ENCODE data around the gene PINK1.
"Not testable (repeated sequence)": the region's sequence is repeated elsewhere in the genome, so short reads cannot be mapped to it uniquely, and the experiment has no call there.

Gene PINK1

DNA sequence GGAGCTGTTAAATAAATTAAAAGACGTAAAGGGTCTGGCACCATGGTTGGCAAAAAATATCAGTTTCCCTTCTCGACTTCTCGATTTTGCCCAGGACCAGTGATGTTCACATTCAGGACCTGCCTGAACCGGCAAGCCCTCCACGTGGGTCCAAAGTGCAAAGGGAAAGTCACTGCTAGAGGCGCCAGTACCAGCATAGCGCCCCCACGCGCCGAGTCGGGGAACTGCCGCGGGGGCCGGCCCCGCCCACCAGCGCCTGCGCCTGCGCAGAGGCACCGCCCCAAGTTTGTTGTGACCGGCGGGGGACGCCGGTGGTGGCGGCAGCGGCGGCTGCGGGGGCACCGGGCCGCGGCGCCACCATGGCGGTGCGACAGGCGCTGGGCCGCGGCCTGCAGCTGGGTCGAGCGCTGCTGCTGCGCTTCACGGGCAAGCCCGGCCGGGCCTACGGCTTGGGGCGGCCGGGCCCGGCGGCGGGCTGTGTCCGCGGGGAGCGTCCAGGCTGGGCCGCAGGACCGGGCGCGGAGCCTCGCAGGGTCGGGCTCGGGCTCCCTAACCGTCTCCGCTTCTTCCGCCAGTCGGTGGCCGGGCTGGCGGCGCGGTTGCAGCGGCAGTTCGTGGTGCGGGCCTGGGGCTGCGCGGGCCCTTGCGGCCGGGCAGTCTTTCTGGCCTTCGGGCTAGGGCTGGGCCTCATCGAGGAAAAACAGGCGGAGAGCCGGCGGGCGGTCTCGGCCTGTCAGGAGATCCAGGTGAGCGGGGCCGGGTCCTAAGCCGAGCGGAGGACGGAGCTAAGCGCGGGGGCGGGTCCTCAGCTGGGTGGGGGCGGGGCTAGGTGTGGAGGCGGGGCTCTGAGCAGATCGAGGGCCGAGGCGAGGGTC lies at the start of gene PINK1:
TSS of gene PINK1 (plus strand) at position 269 of the 875 bp plus-strand sequence. CDS start at position 360, 91 bp downstream.
- peak; percentile 68 to 76 for DNase-seq (ENCODE audit: low read depth in 2 of 2, low spot score in 1 of 2)

DNA sequence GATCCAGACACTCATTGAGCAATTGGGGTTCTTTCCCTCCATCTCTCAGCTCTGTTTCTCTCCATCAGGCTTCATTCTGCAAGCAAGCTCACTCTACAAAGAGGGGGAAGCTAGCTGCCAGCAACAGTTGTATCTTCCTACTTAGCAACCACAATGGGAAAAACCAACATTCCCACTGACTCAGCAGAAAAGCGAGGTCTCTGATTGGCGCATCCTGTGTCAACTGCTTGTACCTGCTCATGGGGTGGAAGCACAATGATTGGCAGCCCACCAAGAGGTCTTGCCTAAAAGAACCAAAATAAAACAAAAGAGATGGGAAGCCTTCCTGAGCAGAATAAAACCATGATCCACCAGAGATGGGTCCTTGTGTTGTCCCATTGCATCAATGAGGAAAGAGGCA lies 48.4 kb upstream of the PINK1 start:
- no peak for DNase-seq (ENCODE audit: low read depth in 2 of 2, low spot score in 1 of 2)

DNA sequence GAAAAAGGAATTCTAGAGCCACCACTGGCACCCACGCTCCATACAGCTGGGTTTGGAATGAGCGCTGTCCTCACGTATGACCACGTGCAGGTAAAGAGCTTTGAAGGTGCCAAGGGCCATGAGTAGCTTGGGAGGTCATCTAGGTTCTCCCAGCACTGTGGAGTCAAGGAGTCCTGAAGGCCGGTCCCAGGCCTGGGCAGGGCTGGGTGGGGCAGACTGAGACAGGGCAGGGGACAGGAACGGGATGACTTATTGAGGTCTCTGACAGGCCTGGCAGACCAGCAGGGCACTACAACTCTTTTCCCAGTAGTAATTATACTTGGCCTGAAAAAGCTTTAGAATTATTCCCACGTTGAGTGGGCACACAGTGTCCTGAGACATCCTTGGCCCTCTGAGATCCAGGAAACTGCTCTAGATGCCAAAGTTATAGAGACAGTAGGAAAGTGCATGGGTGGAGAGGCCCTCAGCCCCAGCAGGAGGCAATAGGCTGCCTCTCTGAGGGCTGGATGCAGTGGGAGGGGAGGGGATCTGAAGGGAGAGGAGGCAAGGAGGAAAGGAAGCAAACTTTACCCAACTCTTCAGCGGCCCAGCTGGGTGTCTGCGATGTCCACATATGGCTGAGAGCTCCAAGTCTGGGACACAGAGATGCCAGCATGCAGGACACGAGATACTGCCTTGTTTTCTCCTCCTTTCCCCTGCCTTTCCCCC lies 46.2 kb upstream of the PINK1 start:
- DNase-seq (ENCODE audit: low read depth in 2 of 2, low spot score in 1 of 2), result no peak

DNA sequence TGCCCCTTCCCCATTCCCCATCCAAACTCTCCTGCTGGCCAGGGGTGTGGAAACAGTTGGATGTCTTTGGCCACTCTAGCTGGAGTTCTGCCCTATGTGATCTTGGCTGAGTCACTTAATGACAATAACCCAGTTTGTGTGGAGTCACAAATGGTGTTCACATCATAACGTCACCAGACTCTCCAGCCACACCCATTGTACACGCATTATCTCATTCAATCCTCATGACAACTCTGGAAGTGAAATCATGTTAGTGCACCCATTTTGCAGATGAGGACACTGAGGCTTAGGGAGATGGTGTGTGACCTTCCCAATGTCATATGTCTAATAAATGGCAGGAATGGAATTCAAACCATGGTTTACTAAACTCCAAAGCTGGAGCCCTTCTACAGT lies 45.6 kb upstream of the PINK1 start:
- DNase-seq (ENCODE audit: low read depth in 2 of 2, low spot score in 1 of 2), result no peak

DNA sequence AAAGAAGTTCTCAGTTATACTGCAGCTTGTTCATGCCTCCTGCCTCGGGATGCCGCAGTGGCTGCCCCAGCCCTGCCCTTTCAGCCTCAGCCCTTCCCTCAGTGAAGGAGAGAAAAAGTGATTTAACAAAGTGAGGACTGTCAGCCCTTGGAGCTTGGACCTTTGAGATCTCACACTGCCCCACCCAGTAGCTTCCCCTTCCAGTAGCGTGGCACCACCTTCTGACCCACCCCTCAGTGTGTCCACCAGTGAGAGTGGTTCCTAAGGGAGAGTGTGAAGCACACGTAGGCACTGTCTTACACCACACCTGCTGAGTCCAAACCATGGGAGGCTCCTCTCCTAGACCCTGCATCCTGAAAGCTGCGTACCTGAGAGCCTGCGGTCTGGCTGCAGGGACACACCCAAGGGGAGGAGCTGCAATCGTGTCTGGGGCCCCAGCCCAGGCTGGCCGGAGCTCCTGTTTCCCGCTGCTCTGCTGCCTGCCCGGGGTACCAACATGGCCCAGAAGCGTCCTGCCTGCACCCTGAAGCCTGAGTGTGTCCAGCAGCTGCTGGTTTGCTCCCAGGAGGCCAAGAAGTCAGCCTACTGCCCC lies 44.5 kb upstream of the PINK1 start, which contains the start of gene CDA:
TSS of gene CDA (plus strand) at position 464 of the 592 bp plus-strand sequence. CDS start at position 497, 33 bp downstream.
- no peak for DNase-seq (ENCODE audit: low read depth in 2 of 2, low spot score in 1 of 2)

DNA sequence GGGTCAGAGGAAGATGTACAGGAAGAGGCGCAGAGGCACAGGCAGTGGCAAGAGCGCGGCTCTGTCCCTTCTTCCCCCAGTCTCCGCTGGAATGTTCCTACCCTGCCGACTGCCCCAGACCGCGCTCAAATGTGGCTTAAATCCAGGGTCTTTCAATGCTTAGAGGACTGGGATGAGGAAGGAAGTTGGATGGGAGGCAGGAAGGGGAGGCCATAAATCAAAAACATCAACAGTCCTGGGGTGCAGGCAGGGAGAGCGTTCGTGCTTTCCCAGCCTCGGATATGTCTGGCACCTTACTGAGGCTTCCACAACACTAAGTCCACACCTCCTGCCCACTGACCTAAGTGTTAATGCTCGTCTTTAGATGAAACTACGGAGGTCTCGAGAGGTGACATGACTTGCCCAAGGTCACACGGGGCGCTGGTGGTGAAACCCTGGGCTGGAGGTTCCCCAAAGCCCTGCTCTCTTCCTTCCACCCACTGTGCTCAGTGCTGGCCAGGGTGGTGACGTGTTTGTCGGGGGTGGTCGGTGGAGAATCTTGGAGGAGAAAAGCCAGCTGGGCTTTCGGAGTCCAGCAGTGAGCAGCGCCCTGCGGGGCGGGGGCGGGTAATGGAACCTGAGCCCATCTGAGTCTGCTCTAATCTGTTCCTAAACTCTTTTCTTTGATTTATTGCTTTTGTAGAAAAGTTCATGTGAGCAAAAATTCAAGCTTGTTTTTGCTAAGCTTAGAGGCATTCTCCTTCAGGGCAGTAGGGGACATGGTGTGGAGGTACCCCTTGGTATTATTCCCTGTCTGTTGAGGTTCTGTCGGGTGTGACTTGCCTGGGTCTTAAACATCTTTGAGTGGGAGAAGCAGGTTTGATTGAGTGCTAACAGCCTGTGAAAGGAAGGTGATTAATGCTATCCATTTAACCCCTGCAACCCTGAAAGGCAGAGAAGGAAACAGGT lies 43.7 kb upstream of the PINK1 start:
- no peak for DNase-seq (ENCODE audit: low read depth in 2 of 2, low spot score in 1 of 2)

DNA sequence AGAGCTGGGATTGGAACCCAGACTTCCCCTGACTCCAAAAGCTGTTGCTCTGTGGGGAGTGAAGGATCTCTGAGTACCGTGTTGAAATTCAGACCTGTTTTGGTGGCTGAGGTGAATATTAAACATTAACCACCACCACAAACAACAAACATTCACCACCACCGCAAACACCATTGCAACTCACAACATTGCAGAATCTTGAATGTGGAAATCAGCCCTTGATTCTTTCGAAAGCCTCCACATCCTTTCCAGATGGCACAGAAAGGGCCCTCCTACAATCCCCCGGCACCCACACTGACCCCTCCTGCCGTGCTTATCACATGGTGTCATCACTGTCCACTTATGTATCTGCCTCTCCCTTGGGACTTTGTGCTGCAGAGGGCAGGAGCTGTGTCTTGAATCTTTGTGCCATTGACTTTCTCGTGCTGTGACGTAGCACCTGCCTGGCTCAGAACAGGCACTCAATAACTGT lies 42.9 kb upstream of the PINK1 start:
- DNase-seq (ENCODE audit: low read depth in 2 of 2, low spot score in 1 of 2), result no peak

DNA sequence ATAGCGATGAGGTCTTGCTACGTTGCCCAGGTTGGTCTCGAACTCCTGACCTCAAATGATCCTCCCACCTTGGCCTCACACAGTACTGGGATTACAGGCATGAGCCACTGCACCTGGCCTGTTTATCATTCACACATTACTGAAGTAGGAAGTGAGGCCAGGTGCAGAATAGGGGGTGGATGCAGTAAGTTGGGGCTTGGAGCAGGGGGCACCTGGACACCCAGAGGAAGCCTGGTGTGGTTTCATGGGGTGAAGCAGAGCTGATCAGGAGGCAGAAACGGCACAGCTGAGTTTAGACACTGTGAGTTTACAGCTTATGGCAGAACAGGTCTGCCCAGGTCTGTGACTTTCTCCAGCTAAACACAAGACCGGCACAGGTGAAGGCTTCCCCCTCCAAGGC lies 39.5 kb upstream of the PINK1 start:
- no peak for DNase-seq (ENCODE audit: low read depth in 2 of 2, low spot score in 1 of 2)

DNA sequence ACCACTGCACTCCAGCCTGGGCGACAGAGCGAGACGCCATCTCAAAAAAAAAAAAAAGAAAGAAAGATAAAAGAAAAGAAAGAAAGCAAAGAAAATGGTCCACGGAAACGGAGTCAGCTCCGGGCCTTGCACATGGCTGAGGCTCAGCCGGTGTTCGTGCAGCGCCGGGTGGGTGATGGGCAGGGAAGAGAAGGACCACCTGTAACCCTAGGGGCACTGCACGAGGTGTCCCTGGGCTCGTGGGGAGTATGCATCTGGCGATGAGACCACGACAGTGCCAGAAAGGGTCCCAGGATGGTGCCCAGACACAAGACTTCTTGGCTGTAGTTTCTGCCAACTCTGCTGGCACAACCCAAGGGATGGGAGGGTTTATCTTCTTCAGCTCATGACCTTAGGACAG lies 38.5 kb upstream of the PINK1 start:
- DNase-seq (ENCODE audit: low read depth in 2 of 2, low spot score in 1 of 2), result no peak

DNA sequence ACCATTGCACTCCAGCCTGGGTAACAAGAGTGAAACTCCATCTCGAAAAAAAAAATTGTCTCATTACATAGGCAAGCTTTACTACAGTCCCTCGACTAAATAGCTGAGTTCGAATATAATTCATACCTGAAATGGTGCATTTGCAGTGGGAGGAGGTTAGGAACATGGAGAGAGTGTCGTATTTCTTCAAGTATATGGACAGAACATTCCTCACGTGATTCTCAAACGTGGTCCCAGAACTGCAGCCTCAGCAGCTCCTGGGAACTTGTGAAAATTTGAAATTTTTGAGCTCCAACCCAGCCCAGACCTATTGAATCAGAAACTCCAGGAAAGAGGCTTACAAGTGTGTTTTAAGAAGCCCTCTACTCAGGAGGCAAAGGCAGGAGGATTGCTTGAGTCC lies 37.2 kb upstream of the PINK1 start:
- DNase-seq (ENCODE audit: low read depth in 2 of 2, low spot score in 1 of 2), result no peak

DNA sequence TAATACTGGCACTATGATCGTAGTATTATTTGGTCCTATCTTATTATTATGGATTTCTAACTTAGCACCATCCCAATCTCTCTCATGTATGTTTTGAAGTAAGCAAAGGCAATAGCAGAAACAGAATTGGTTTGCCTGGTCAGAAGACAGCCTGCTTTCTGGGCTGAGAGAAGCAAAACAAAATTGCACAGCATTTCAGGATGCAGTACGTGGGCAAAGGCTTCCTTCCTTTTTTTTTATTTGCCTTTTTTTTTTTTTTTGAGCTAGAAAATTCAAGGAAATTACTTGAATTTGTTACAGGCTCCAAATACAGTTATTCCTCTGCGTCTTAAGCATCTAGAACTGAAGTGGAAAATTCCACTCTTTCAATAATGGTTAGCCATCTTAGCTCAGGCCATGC lies 35.6 kb upstream of the PINK1 start:
- no peak for DNase-seq (ENCODE audit: low read depth in 2 of 2, low spot score in 1 of 2)

DNA sequence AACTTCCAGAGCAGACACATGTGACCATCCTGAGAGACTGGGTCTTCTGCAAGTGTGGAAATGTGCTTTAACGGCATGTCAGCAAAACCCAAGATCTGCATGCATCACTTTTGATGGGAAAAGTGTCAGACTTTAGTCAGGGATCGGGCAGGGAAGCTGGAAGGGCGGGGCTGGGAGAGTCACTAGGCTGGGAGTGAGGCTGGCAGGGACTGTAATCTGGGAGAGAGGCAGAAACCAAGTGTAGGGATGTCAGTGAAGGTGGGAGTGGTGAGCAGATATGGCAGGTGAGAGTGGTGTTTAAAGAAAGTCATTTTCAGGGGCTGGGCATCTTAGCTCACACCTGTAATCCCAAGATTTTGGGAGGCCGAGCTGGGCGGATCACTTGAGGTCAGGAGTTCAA lies 33.1 kb upstream of the PINK1 start:
- no peak for DNase-seq (ENCODE audit: low read depth in 2 of 2, low spot score in 1 of 2)

DNA sequence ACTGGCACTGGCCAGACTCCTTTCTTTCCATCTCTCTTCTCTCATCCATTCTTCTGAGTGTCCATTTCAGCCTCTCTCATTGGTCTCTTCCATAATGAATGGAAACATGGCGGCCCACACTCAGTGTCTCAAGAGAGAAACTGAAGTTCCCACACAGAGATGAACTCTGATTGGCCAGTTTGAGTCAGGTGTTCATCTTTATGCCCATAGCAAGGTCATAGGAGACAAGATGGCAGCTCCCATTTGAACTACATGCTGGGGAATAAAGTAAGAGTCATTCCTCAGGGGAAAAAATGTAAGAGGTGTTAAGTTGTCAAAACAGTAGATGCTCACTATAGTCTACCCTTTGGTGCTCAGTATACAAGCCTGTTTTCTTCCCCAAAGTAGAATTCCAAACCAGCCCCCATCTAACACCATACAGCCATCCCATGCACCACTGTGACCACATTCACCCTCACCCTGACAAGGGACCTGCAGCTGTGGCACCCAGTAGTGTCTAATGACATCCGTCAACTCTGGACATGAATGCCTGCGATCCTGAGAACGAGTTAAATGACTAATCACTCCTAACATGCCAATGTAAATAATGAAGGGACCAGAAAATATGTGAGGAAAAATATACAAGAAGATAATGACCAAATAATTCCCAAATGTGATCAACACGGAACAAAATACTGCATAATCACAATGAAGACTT lies 32.0 kb upstream of the PINK1 start:
- no peak for DNase-seq (ENCODE audit: low read depth in 2 of 2, low spot score in 1 of 2)

DNA sequence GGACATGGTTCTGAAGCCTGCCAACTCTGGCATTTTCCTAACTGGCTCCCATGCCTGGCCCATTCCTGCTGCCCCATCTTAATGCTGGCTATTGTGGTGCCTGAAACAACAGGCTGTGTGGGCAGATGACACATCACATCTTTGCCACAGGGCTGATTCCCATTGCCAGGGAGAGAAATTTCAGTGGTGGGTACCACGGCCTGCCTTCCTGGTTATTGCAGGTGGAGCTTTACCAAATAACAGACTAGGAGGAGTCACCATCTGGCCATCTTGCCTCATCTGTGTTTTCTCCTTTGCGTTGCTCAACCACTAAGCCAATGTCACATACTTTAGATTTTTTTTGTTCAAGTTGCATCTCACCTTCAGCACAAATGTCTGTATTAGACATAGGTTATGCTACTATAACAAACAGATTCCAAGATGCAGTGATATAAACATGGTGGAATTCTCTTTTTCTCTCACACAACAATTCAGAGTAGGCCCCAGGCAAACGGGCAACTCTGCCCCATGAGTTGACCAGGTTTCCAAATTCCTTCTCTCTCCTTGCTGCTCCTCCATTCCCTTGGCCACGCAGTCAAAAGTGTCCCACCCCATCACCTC lies 30.3 kb upstream of the PINK1 start:
- no peak for DNase-seq (ENCODE audit: low read depth in 2 of 2, low spot score in 1 of 2)

DNA sequence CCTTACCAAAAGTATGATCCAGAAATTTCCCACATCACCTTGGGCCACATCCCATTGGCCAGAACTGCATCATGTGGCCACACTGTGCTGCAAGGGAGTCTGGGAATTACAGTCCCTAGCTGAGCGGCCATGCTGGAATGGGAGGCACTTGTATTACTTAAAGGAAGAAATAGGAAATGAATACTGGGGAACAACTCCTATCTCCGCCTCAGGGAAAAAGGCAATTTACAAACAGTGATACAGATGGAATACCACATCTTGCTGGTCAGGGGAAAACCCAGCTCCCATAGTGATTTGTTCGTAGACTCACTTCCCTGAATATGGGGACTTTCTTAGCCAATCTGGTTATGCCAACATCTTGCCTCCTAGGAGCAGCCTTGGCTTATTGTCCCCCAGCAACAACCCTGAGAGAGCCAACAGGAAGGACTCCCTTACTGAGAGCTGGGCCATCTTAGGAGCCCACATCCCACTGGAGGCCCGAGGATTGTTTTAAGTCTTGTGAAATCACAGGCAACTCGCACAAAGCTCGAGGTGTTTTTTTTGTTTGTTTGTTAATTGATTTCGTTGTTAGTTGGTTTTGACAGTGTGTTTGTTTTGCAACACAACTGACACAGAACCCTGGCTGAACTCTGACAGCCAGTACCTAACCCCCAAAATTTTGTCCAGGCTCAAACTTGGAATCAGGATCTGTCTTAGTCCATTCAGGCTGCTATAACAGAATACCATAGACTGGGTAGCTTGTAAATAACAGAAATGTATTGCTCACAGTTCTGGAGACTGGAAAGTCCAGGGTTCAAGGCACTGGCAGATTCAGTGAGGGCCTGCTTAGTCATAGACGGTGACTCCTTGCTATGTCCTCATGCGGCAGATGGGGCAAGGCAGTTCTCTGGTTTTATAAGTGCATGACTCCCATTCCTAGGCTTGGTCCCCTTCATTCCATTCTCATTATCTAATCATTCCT lies 29.5 kb upstream of the PINK1 start:
- no peak for DNase-seq (ENCODE audit: low read depth in 2 of 2, low spot score in 1 of 2)

DNA sequence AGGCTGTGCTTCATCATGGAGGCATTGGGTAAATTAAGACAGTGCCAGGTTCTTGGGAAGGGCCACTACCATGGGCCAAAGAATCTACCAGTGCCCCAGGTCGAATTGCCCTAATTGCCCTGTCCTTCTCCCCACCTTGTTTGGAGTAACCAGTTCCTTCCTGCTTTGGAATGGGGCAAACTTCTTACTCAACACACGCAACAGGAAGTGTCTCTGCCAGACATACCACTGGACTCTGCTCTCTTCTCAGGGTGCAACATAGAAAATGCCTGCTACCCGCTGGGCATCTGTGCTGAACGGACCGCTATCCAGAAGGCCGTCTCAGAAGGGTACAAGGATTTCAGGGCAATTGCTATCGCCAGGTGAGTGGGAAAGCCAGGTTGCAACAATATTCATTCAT lies 28.6 kb upstream of the PINK1 start:
- DNase-seq (ENCODE audit: low read depth in 2 of 2, low spot score in 1 of 2), result no peak

DNA sequence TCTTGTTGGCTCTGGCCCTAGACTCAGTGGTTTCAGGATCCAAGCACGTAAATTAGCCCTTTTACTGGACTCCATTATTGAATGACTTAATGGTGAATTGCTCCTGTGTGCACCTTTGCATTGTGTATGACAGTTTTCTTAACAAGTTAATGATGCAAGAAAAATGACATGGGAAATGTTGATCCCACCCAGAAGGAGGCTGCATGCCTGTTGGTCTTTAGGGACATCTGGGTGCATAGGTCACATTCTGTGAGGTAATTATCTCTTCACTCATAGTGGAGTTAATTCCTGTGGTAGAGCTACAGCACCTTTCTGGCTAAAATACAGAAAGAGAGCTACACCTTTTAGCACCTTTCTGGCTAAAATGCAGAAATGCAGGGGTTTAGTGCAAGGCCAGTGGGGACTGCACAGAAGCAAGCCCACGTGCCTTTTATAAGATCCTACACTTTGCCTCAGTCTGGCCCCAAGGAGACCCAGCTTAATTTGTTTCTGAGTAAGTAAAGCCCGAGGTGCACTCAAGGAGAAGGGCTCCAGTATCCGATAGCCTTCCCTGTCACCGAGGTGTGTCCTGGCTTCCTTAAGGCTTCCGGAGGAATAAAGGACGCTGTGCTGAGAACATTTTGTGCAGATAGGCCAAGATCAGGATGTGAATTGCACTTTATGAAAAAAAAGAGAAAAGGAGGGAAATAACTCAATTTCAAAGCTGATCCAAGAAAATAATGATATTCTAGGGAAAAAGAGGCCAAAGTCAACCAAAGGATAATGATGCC lies 26.3 kb upstream of the PINK1 start:
- not testable (repeated sequence) for DNase-seq (ENCODE audit: low read depth in 2 of 2, low spot score in 1 of 2)

DNA sequence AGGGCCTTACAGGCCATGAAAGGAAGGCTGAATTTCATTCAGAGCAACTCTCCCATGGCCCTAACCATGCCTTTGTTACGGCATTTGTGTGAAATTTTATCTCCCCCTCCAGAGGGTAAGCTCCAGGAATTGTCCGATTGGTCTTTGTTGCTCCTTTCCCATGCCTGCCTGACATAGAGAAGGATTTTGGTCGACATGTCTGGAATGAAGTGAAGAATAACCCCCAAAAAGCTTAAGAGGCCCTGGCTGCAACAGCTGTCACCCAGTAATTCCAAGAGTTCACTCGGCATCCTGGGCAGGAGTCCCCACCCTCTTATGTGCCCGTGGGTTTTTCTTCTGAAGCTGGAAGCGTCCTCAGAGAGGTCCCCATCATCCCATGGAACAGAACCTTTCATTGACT lies 23.7 kb upstream of the PINK1 start:
- DNase-seq (ENCODE audit: low read depth in 2 of 2, low spot score in 1 of 2), result no peak
